ENCODE data around the gene CNTNAP2. TPM values are rescaled to one million over a fixed set of nuclear protein-coding genes. Genes with fewer than 3 reads are reported as not detected.

The CNTNAP2 gene
- total RNA-seq, 1 experiment from 2014 or later, result 42.5 TPM

- Mint-ChIP-seq H3K9me3 (ENCODE audit: unreplicated experiment) (no peaks in the 10 kb centered on the region), H3K4me1 (ENCODE audit: low read depth, unreplicated experiment) (no peaks in the 10 kb centered on the region), H3K27ac (ENCODE audit: unreplicated experiment) (no peak overlapping the region), H3K36me3 (ENCODE audit: insufficient read depth, unreplicated experiment) (no peaks in the 10 kb centered on the region), H3K4me3 (ENCODE audit: unreplicated experiment) (no peak overlapping the region), H3K27me3 (ENCODE audit: insufficient read depth, unreplicated experiment) (peaks cover 3% of the 10 kb centered on the region)
- no peak for TF ChIP-seq CTCF (IDR thresholded peaks at IDR 0.05; ENCODE audit: insufficient read depth in 1 of 2, low read depth in 1 of 2, low read length in 1 of 2, severe bottlenecking in 1 of 2, unreplicated experiment in 1 of 2)
- BruUV-seq (replicated peaks), result no TSS peak
- CTCF ChIA-PET, result no interaction called here
- Histone ChIP-seq H3K4me1 (no peaks in the 10 kb centered on the region), H3K27me3 (replicated peaks; ENCODE audit: control insufficient read depth, insufficient read depth, low read length) (no peaks in the 10 kb centered on the region), H3K4me3 (ENCODE audit: low read depth, low read length) (no peak overlapping the region), H3K36me3 (ENCODE audit: control insufficient read depth, insufficient read depth, low read length) (no peaks in the 10 kb centered on the region), H3K9me3 (no peaks in the 10 kb centered on the region)
- POLR2A ChIA-PET, result no interaction called here
- intact Hi-C loops (cut with micrococcal nuclease; ENCODE audit: unreplicated experiment), result no loop called here
- DNase-seq, result no peak
Observed at GRCh38 chr7:147300293-147300692, 1183.7 kb downstream of the CNTNAP2 start.

GRCh38 chr7:147304376-147304775 lies 1187.8 kb downstream of the CNTNAP2 start:
- Mint-ChIP-seq H3K4me1 (ENCODE audit: low read depth, unreplicated experiment) (no peaks in the 10 kb centered on the region), H3K9me3 (ENCODE audit: unreplicated experiment) (no peaks in the 10 kb centered on the region), H3K4me3 (ENCODE audit: unreplicated experiment) (no peak overlapping the region), H3K27ac (ENCODE audit: unreplicated experiment) (no peak overlapping the region), H3K36me3 (ENCODE audit: insufficient read depth, unreplicated experiment) (no peaks in the 10 kb centered on the region), H3K27me3 (ENCODE audit: insufficient read depth, unreplicated experiment) (peaks cover 3% of the 10 kb centered on the region)
- intact Hi-C loops (cut with micrococcal nuclease; ENCODE audit: unreplicated experiment), result no loop called here
- TF ChIP-seq CTCF (IDR thresholded peaks at IDR 0.05; ENCODE audit: insufficient read depth in 1 of 2, low read depth in 1 of 2, low read length in 1 of 2, severe bottlenecking in 1 of 2, unreplicated experiment in 1 of 2), result no peak
- Histone ChIP-seq H3K27me3 (replicated peaks; ENCODE audit: control insufficient read depth, insufficient read depth, low read length) (no peaks in the 10 kb centered on the region), H3K36me3 (ENCODE audit: control insufficient read depth, insufficient read depth, low read length) (no peaks in the 10 kb centered on the region), H3K4me1 (no peaks in the 10 kb centered on the region), H3K4me3 (ENCODE audit: low read depth, low read length) (no peak overlapping the region), H3K9me3 (no peaks in the 10 kb centered on the region)
- no TSS peak for BruUV-seq (replicated peaks)
- CTCF ChIA-PET, result no interaction called here
- no peak for DNase-seq
- POLR2A ChIA-PET, result no interaction called here

- H3K9me3 Mint-ChIP-seq (ENCODE audit: unreplicated experiment), result no peaks in the 10 kb centered on the region
- H3K27me3 Mint-ChIP-seq (ENCODE audit: insufficient read depth, unreplicated experiment), result peaks cover 3% of the 10 kb centered on the region
- no peak for DNase-seq
- no peak overlapping the region for H3K27ac Mint-ChIP-seq (ENCODE audit: unreplicated experiment)
- Histone ChIP-seq H3K9me3 (no peaks in the 10 kb centered on the region), H3K4me1 (no peaks in the 10 kb centered on the region), H3K27me3 (replicated peaks; ENCODE audit: control insufficient read depth, insufficient read depth, low read length) (no peaks in the 10 kb centered on the region), H3K36me3 (ENCODE audit: control insufficient read depth, insufficient read depth, low read length) (no peaks in the 10 kb centered on the region), H3K4me3 (ENCODE audit: low read depth, low read length) (no peak overlapping the region)
- ChIA-PET CTCF (no interaction called here), POLR2A (no interaction called here)
- H3K36me3 Mint-ChIP-seq (ENCODE audit: insufficient read depth, unreplicated experiment), result no peaks in the 10 kb centered on the region
- TF ChIP-seq CTCF (IDR thresholded peaks at IDR 0.05; ENCODE audit: insufficient read depth in 1 of 2, low read depth in 1 of 2, low read length in 1 of 2, severe bottlenecking in 1 of 2, unreplicated experiment in 1 of 2), result no peak
- no peaks in the 10 kb centered on the region for H3K4me1 Mint-ChIP-seq (ENCODE audit: low read depth, unreplicated experiment)
- no TSS peak for BruUV-seq (replicated peaks)
- no peak overlapping the region for H3K4me3 Mint-ChIP-seq (ENCODE audit: unreplicated experiment)
- intact Hi-C loops (cut with micrococcal nuclease; ENCODE audit: unreplicated experiment), result no loop called here
Observed at GRCh38 chr7:147305827-147306226, 1189.2 kb downstream of the CNTNAP2 start.

All from Caco-2 (cell line).